GM23248 (cell line): ENCODE results near the gene KIF2A. TPM values are rescaled to one million over a fixed set of nuclear protein-coding genes. Genes with fewer than 3 reads are reported as not detected.

ENCODE experiments used
- DNase-seq: peaks from one replicate; pipeline ENCODE4 v3.0.0-alpha.2; 2015
- H2AFZ ChIP-seq: fragments of 200-600 bp; sonication (generic); 2 replicates; pipeline ENCODE4 v1.6.1; 2016; ENCODE audit warnings: antibody characterized with exemption
- H3F3A ChIP-seq: fragments of 200-600 bp; sonication (generic); 2 replicates; pipeline ENCODE4 v1.6.1; 2016; ENCODE audit warnings: mild to moderate bottlenecking, antibody characterized with exemption, mixed run types; ENCODE audit not compliant: insufficient read depth
- H3K27ac ChIP-seq: fragments of 200-600 bp; sonication (generic); 2 replicates; pipeline ENCODE4 v1.5.1; 2016; ENCODE audit warnings: mild to moderate bottlenecking
- H3K27me3 ChIP-seq: fragments of 200-600 bp; sonication (generic); replicated peaks from 2 replicates; pipeline ENCODE4 v1.6.1; 2016; ENCODE audit warnings: mild to moderate bottlenecking; ENCODE audit not compliant: insufficient read depth
- H3K36me3 ChIP-seq: fragments of 200-600 bp; sonication (generic); 2 replicates; pipeline ENCODE4 v1.6.1; 2016; ENCODE audit warnings: low read depth, mild to moderate bottlenecking
- H3K4me1 ChIP-seq: fragments of 200-600 bp; sonication (generic); 2 replicates; pipeline ENCODE4 v1.6.1; 2016; ENCODE audit warnings: mild to moderate bottlenecking; ENCODE audit not compliant: insufficient read depth
- H3K4me2 ChIP-seq: fragments of 200-600 bp; sonication (generic); one replicate; pipeline ENCODE4 v1.6.1; 2016; ENCODE audit warnings: mild to moderate bottlenecking; ENCODE audit not compliant: unreplicated experiment
- H3K4me3 ChIP-seq: fragments of 200-600 bp; sonication (generic); 2 replicates; pipeline ENCODE4 v1.5.1; 2016; ENCODE audit warnings: mild to moderate bottlenecking
- H3K79me2 ChIP-seq: fragments of 200-600 bp; sonication (generic); 2 replicates; pipeline ENCODE4 v1.6.1; 2016; ENCODE audit warnings: mild to moderate bottlenecking; ENCODE audit not compliant: insufficient read depth
- H3K9ac ChIP-seq: fragments of 200-600 bp; sonication (generic); 2 replicates; pipeline ENCODE4 v1.6.1; 2016; ENCODE audit warnings: mild to moderate bottlenecking
- H3K9me2 ChIP-seq: fragments of 200-600 bp; sonication (generic); 2 replicates; pipeline ENCODE4 v1.6.1; 2016; ENCODE audit warnings: mixed run types, mild to moderate bottlenecking, moderate library complexity; ENCODE audit not compliant: insufficient read depth
- H3K9me3 ChIP-seq: fragments of 200-600 bp; sonication (generic); one replicate; pipeline ENCODE4 v1.6.1; 2017; ENCODE audit warnings: low read depth
- H4K20me1 ChIP-seq: fragments of 200-600 bp; sonication (generic); 2 replicates; pipeline ENCODE4 v1.6.0; 2016; ENCODE audit not compliant: insufficient read depth
- EZH2 ChIP-seq: fragments of 200-600 bp; sonication (generic); IDR thresholded peaks from 2 replicates; pipeline ENCODE4 v1.6.1; 2018; ENCODE audit warnings: antibody characterized with exemption, mild to moderate bottlenecking; ENCODE audit not compliant: insufficient read depth, poor library complexity, severe bottlenecking
- EZH2phosphoT487 ChIP-seq: fragments of 200-600 bp; sonication (generic); IDR thresholded peaks from 2 replicates; pipeline ENCODE4 v1.6.1; 2018; ENCODE audit warnings: antibody characterized with exemption, moderate library complexity, mild to moderate bottlenecking, low read depth; ENCODE audit not compliant: insufficient read depth
- WGBS, 2 experiments: methylation state at CpG; one replicate each; pipeline ENCODE4 v1.1.6; 2015 to 2017; ENCODE audit warnings: low lambda C conversion rate in 2 of 2, low coverage in 1 of 2; ENCODE audit errors: missing lambda C conversion rate in 2 of 2; 5-methylcytosine and 5-hydroxymethylcytosine counted together
- in situ Hi-C: fragments of 300-500 bp; cut with MboI; formaldehyde crosslinking; loops from 2 replicates; pipeline ENCODE4 v1.15.0; 2020
- polyA plus RNA-seq: library from polyadenylated mRNA; unstranded; fragments of >200 nt; fragmentation: Nextera tagmentation; extraction: Ambion mirVana; gene quantifications from 2 replicates; pipeline ENCODE4 v1.2.1, GENCODE V29; 2016
- total RNA-seq: library from RNA; depleted of rRNA; stranded (reverse); fragments of >200 nt; shearing (Covaris generic); gene quantifications from 2 replicates; pipeline ENCODE4 v1.2.3, GENCODE V29; 2014

KIF2A gene
- total and polyA plus RNA-seq, 2 experiments from 2014 or later, result 38.2 to 40.0 TPM

DNA sequence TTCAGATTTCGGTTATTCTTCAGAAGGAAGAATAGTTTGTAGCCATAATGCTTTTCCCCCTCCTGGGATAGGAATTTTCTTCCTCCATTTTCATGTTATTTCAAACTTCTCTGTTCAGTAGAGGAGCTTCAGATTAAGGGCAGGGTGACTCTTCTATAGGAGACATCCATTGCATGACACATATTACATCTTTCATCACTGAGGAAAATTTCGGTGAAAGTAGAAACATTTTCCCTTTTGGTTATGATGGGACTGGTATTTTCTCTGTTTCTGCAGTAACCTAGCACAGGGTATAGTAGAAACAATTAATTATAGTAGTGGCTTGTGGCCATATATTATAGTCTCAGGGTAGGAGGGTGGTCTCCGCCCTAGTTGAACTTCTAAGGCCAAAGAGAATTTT, 107.7 kb downstream of the KIF2A start:
- peak overlapping the region; percentile 99 for H3K4me3 ChIP-seq
- no peaks in the 10 kb centered on the region for H4K20me1 ChIP-seq
- peaks cover 11% of the 10 kb centered on the region for H3K4me1 ChIP-seq
- in situ Hi-C loops, result no loop called here
- TF ChIP-seq EZH2, result no peak
- peak; percentile 19 for DNase-seq
- H3K27ac ChIP-seq, result peak overlapping the region; percentile 77
- H3K9ac ChIP-seq, result peak overlapping the region; percentile 95
- H3K79me2 ChIP-seq, result peaks cover 61% of the 10 kb centered on the region
- peak overlapping the region; percentile 98; the same call in 1 of the 2 replicates for H2AFZ ChIP-seq
- H3F3A ChIP-seq, result no peaks in the 10 kb centered on the region
- H3K36me3 ChIP-seq, result no peaks in the 10 kb centered on the region
- no peaks in the 10 kb centered on the region for H3K27me3 ChIP-seq
- no peaks in the 10 kb centered on the region for H3K9me2 ChIP-seq
- peak overlapping the region; percentile 97 for H3K4me2 ChIP-seq
- no peaks in the 10 kb centered on the region for H3K9me3 ChIP-seq
- WGBS, 2 experiments, result 53 to 54% methylated on average over 3 of the region's 3 CpGs

DNA sequence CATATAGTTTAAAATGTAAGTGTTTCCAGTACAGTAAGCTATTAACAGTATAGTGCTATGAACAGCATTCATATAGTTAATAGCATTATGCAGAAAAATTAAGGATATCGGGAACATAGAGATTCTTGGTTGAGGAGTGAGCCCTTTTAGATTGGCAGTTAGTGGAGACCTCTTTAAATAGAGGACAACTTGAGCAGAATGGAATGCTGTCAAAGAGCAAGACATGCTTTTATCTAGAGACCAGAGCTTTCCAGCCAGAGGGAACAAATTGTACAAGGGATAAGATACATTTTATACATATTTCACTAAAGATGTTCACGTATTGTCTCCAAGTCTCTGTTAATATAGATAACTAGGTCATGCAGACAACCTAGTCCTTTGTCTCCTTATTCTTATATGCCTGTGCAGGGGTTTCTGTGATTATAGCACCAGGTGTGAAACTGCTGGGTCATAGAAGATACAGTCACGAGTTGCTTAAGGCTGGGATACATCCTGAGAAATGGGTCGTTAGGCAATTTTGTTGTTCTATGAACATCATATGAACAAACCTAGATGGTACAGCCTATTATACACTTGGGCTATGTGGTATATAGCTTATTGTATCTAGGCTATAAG, 112.6 kb downstream of the KIF2A start:
- 84 to 85% methylated on average over 4 of the region's 4 CpGs for WGBS, 2 experiments
- no peak for DNase-seq
- no peaks in the 10 kb centered on the region; the same call in 1 of the 2 replicates for H4K20me1 ChIP-seq
- no peak overlapping the region for H3K4me3 ChIP-seq
- H2AFZ ChIP-seq, result no peak overlapping the region
- H3K27ac ChIP-seq, result no peak overlapping the region
- peaks cover 100% of the 10 kb centered on the region for H3K79me2 ChIP-seq
- no peak overlapping the region for H3K9ac ChIP-seq
- in situ Hi-C loops, result no loop called here
- no peaks in the 10 kb centered on the region for H3K36me3 ChIP-seq
- H3K27me3 ChIP-seq, result no peaks in the 10 kb centered on the region
- no peak for TF ChIP-seq EZH2phosphoT487
- TF ChIP-seq EZH2, result no peak
- no peak overlapping the region for H3K4me2 ChIP-seq
- no peaks in the 10 kb centered on the region for H3K9me3 ChIP-seq
- H3K9me2 ChIP-seq, result no peaks in the 10 kb centered on the region
- peaks cover 9% of the 10 kb centered on the region for H3K4me1 ChIP-seq
- H3F3A ChIP-seq, result no peaks in the 10 kb centered on the region

DNA sequence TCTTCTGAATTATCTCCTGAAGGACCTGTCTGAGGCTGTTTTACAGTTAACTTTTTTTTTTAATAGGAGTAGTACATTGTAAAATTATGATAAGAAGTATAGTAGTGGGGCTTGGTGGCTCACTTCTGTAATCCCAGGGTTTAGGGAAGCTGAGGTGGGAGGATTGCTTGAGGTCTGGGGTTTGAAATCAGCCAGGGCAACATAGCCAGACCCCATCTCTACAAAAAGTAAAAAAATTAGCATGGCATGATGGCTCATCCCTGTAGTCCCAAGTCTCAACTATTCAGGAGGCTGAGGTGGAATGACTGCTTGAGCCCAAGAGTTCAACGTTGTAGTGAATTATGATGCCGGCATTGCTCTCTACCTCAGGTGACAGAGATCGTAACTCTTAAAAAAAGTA, 113.6 kb downstream of the KIF2A start:
- Histone ChIP-seq H3K4me1 (no peaks in the 10 kb centered on the region; the same call in 1 of the 2 replicates), H3F3A (no peaks in the 10 kb centered on the region), H3K4me2 (no peak overlapping the region), H3K79me2 (peaks cover 98% of the 10 kb centered on the region), H3K9ac (no peak overlapping the region), H3K4me3 (no peak overlapping the region), H2AFZ (no peak overlapping the region), H4K20me1 (no peaks in the 10 kb centered on the region; the same call in 1 of the 2 replicates), H3K9me3 (no peaks in the 10 kb centered on the region), H3K27ac (no peak overlapping the region), H3K9me2 (no peaks in the 10 kb centered on the region), H3K27me3 (no peaks in the 10 kb centered on the region), H3K36me3 (no peaks in the 10 kb centered on the region)
- WGBS, 2 experiments, result 85% methylated on average over 3 of the region's 3 CpGs
- no peak for DNase-seq
- TF ChIP-seq EZH2 (no peak), EZH2phosphoT487 (no peak)
- in situ Hi-C loops, result no loop called here

DNA sequence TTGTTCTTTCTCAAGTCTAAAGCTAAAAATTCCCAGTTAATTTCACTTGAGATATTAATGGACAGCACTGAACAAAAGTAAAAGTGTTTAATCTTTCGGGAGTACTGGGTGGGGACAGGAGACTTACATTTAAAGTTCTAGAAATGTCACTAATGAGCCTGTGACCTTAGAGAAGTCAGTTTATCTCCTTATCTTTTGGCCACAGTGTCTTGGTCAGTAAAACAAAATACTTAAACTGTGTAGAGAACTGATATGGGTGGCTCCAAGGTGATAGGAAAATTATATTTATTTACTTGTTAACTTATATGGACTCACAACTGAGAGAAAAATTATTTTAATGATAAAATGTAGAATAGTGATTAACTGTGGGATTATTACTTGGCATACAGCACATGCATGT, 115.4 kb downstream of the KIF2A start:
- in situ Hi-C loops, result no loop called here
- Histone ChIP-seq H3K4me1 (no peaks in the 10 kb centered on the region), H2AFZ (no peak overlapping the region), H3F3A (no peaks in the 10 kb centered on the region), H3K9ac (no peak overlapping the region), H3K79me2 (peaks cover 98% of the 10 kb centered on the region), H3K9me2 (no peaks in the 10 kb centered on the region), H3K4me3 (no peak overlapping the region), H3K36me3 (no peaks in the 10 kb centered on the region), H3K27ac (no peak overlapping the region), H3K4me2 (no peak overlapping the region), H3K27me3 (no peaks in the 10 kb centered on the region), H4K20me1 (peaks cover 5% of the 10 kb centered on the region), H3K9me3 (no peaks in the 10 kb centered on the region)
- WGBS, 2 experiments, result 94 to 95% methylated on average over 1 of the region's 1 CpG
- no peak for DNase-seq
- TF ChIP-seq EZH2phosphoT487 (no peak), EZH2 (no peak)

DNA sequence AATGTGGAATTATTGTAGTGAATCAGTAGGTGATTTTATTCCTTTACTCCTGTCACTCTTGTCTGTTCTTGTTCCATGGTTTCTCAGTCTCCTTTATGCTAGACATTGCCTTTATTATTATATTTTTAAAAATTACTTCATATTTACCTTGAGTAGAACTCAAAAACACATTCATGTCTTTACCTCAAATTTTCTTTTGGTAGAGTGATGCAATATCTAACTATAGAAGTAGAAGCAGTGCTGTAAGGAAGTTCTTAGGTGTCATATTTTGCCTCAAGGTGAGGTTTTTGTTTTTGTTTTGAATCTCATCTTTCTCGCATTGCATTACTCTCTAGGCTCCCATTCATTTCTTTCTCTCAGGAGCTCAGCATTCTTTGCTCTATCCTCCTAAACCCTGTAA, 118.8 kb downstream of the KIF2A start:
- no peaks in the 10 kb centered on the region for H3K9me3 ChIP-seq
- no peak for TF ChIP-seq EZH2phosphoT487
- TF ChIP-seq EZH2, result no peak
- in situ Hi-C loops, result no loop called here
- H3K9ac ChIP-seq, result no peak overlapping the region
- H2AFZ ChIP-seq, result no peak overlapping the region
- no peaks in the 10 kb centered on the region for H3K4me1 ChIP-seq
- no peak overlapping the region for H3K27ac ChIP-seq
- H4K20me1 ChIP-seq, result peaks cover 5% of the 10 kb centered on the region
- 94 to 100% methylated on average over 1 of the region's 1 CpG for WGBS, 2 experiments
- H3K9me2 ChIP-seq, result no peaks in the 10 kb centered on the region
- H3K27me3 ChIP-seq, result no peaks in the 10 kb centered on the region
- H3K79me2 ChIP-seq, result peaks cover 96% of the 10 kb centered on the region
- H3F3A ChIP-seq, result no peaks in the 10 kb centered on the region
- H3K36me3 ChIP-seq, result no peaks in the 10 kb centered on the region
- no peak overlapping the region for H3K4me2 ChIP-seq
- DNase-seq, result no peak
- no peak overlapping the region for H3K4me3 ChIP-seq
